ENCODE results near the gene TBC1D4.

- TF ChIP-seq CTCF (IDR thresholded peaks at IDR 0.05) = no peak
- no peak for TF ChIP-seq POLR2A (IDR thresholded peaks at IDR 0.05)
Measured at GRCh38 chr13:75305059-75305458, 176.9 kb downstream of the TBC1D4 start.

All from uterus (tissue), 2 donors.